ENCODE results near the gene PRKCE. TPM values are rescaled to one million over a fixed set of nuclear protein-coding genes. Genes with fewer than 3 reads are reported as not detected.
"Not testable (repeated sequence)": the region's sequence is repeated elsewhere in the genome, so short reads cannot be mapped to it uniquely, and the experiment has no call there.

The PRKCE gene
- total RNA-seq, 1 donor from 2014 or later: 19.3 TPM

DNA sequence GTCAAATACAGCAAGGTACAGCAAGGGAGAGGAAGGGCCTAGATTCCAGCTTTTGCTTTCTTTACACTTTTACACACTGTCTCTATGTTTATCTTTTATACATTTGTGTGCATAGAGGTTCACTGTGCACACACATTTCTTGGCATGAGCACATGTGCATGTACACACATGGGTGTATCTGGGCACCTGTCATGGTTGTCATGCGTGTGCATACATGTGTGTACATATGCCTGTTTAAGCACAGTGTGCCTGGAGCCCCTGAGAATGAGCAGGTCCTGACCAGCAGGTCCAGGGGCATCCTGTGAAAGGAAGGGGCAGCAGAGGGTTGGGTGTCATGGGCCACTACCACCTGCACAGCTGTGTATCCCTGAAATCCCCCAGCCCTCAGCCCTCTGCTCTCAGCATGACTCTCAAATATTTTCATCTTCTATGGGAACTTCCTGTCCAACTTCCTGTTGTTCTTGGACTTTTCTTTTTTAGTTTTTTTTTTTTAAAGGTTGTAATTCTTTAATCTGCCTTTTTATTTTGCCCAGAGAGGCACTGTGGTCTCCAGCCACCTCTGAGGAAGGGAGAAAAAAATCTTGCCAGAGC, 548.7 kb downstream of the PRKCE start:
- no peak for DNase-seq

DNA sequence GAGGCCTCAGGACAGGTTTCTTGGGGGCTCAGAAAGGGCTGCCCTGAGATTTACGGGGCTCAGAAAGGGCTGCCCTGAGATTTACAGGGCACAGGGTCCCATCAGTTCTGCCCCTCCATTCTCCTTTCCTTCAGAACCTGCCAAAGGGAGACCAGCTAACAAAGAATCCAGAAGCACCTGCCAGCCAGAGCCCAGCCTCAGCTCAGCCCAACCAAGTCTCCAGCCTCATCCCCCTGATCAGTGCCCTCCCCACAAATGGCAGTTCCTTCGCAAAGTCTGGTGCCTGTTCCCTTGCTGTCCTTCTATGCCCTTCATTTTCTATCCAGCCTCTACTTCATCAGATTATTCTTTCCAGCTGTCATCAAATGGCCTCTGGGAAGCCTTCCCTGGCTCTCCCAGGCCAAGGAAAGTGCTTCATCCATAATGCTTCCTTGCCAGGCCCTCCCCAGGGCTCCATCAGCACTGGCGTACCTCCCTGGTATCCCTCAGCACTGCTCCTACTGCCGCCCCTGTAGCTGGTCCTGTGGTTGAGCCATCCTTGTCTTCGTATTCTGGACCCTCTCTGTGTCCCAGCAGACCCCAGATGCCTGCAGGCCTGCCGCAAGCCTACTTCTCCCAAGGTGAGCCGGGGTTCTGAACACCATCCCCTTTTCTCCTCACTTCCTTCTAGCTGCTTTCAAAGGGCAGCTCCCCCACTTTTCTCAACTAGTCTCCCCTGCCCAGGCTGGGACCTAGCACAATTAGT, 549.6 kb downstream of the PRKCE start:
- no peak for DNase-seq

DNA sequence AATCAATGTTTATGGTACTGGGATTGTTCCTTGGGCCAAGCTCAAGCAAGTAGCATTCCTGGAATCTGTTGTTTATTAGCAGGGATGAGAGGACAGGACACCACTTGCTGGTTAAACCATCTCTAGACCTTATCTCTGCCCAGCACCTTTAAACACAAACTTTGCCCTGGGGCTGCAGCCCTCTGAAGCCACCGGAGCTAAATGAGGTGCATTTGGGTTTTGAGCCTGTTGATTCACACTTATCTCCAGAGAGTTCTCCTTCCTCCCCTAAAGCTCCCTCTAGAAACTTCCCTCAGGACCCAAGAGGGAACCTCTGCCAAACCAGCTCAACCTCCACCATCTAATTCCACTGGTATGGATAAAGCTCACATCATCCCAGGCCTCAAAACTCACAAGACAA, 551.0 kb downstream of the PRKCE start:
- DNase-seq: no peak

DNA sequence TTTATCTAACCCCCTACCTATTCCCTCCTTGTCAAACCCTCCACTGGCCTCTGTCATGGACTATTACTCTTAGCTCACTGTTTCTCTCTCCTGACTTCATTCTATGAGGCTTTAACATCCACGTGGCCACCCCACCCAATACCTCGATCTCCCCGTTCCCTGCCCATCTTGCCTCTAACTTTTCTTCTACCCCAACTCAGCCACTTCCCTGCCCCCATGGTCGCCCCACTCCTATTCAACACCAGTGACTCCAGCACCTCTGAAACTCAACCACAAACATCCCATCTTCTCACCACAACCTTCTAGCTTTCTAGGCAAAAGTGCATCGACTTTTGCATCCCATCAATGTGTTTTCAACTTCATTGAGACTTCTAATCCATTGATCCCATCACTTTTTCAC, 551.5 kb downstream of the PRKCE start:
- no peak for DNase-seq

DNA sequence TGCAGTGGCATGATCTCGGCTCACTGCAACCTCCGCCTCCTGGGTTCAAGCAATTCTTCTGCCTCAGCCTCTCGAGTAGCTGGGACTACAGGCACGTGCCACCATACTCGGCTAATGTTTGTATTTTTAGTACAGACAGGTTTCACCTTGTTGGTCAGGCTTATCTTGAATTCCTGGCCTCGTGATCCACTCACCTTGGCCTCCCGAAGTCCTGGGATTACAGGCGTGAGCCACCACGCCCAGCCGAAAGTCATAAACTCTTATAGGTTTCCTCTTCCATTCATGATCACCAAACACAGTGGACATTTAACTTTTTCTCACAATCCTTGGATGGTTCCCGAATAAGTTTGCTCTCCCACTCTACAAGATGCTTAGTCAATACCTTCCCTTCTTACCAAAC, 552.2 kb downstream of the PRKCE start:
- not testable (repeated sequence) for DNase-seq

DNA sequence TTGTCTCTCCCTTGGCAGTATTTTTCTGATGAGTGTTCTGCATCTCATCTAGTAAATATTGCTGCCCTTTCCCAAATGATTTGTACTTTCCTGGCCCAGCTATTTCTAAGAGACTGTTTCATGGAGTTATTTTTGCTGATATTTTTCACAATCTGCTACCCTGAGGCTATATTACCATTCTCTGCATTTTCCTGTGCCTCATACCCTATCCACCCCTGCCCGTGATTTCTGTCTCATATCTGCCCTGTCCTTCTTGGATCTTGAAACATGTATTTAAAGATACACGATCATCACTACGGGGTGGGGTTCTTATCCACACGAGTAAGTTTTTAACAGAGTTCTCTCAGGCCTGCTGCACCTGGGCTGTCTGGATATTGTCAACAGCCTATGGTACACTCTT, 556.1 kb downstream of the PRKCE start:
- DNase-seq: no peak

DNA sequence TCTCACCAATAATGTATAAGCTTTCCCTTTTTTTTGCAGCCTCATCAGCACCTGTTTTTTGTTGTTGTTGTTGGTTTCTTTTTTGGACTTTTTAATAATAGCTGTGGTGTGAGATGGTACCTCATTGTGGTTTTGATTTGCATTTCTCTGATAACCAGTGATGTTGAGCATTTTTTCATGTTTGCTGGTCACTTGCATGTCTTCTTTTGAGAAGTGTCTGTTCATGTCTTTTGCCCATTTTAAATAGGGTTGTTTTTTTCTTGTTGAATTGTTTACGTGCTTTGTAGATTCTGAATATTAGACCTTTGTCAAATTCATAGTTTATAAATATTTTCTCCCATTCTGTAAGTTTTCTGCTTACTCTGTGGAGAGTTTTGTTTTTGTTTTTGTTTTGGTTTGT, 557.3 kb downstream of the PRKCE start:
- no peak for DNase-seq

DNA sequence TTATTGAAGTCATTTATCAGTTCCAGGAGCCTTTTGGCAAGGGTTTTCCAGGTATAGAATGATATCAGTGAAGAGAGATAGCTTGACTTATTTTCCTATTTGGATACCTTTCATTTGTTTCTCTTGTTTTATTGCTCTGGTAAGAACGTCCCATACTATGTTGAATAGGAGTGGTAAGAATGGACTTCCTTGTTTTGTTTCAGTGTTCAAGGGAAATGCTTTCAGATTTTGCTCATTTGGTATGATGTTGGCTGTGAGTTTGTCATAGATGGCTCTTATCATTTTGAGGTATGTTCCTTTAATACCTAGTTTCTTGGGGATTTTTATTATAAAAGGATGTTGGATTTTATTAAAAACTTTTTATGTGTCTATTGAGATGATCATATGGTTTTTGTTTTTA, 558.6 kb downstream of the PRKCE start:
- DNase-seq: no peak

DNA sequence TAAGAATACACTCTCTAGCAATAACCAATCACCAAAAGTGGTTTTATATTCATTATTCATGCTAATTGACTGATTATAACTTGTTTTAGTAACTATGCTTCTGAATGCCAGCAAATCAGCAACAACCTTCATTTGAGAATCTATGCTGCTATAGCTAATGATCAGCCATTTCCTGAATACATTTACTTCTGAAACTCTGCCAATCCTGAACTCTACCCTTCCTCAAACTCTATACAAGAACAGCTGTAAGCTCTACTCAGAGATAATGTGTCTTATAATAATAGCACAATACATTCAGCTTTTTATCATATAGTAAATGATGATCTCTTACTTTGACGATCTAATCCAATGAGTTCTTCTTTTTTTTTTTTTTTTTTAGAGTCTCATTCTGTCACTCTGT, 560.0 kb downstream of the PRKCE start:
- DNase-seq: no peak

DNA sequence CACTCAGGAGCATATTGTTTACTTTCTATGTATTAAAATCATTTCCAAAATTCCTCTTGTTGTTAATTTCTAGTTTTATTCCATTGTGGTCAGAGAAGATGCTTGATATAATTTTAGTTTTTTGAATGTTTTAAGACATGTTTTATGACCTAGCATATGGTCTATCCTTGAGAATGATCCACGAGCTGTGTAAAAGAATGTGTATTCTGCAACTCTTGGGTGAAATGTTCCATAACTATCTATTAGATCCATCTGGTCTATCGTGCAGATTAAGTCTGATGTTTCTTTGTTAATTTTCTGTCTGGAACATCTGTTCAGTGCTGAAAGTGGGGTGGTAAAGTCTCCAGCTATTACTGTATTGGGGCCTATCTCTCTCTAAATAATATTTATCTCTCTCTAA, 562.4 kb downstream of the PRKCE start:
- DNase-seq: peak; percentile 25

DNA sequence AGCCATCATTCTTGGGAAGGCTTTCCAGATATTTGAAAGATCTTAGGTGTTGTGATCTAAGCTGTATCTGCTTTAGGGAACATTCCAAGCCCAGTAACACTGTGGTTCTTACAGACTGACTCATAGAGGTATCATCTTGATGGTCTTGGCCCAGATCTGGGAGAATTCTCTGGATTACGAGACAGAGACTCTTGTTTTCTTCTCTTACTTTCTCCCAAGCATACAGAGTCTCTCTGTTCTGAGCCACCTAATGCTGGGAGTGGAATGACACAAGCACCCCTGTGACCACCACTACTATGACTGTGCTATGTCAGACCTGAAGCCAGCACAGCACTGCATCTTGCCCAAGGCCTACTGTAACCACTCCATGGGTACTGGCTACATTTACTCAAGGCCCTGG, 564.7 kb downstream of the PRKCE start:
- no peak for DNase-seq

DNA sequence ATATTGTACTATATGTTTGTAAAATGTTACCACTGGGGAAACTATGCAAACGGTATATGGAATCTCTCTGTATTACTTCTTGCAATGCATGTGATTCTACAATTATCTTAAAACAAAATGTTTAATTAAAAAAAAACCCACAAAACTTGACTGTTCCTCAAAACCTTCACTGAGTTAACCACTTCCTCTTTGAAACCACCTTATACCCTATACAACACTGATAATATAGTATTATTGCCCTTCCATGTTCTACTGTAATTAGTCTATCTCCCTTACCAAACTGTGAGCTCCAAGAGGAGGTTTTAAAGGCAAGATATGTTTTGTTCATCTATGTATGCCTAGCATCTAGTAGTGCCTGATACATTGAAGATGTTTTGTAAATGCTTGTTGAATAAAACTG, 572.0 kb downstream of the PRKCE start:
- not testable (repeated sequence) for DNase-seq

DNA sequence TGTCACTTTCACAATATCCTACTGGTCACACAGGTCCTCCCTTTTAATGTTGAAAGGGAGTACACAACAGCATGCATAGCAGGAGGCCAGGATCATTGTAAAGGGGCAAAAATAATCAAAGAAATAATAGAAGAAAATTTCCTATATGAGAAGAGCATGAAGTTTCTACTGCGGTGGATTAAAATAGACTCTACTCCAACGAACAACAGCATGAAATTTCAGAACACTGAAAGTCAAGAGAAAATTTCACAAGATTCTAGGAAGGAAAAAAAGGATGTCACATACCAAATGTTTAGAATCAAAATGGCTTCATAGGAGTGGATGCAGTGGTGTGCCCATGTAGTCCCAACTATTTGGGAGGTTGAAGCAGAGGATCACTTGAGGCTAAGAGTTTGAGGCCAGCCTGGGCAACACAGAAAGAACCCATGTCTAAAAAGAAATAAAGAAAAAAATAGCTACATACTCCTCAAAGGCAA, 573.7 kb downstream of the PRKCE start:
- no peak for DNase-seq

DNA sequence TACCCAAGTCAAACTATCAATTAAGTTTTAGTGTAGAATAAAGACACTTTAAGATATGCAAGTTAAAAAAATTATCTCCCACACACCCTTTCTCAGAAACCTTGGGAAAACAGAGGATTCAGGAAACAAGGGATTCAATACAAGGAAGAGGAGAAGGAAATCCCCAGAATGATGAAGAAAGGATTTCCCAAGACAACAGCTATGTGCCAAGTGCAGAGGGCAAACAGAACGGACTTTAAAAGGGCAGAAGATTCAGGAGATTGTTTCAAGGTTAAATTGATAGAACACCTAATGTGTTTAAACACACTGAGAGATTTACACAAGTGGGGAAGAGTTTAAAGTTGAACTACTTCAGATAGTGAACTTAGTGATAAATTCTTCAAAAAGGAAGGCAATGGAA, 574.3 kb downstream of the PRKCE start:
- no peak for DNase-seq

DNA sequence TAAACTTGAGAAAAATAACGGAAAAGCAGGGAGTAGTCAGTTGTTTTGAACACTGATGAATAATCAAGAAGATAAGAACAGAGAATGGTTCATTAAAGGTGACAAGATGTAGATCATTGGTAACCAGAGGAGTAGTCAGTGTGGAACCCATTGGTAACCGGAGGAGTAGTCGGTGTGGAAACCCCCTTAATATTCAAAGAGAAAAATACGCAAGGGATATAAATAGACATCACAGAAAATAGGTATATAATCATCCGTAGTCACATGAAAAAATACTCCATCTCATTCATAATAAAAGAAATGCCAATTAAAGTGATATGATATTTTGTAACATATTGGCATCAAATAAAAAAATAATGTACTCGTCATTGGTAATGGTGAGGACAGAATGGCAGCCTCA, 575.1 kb downstream of the PRKCE start:
- DNase-seq: no peak

DNA sequence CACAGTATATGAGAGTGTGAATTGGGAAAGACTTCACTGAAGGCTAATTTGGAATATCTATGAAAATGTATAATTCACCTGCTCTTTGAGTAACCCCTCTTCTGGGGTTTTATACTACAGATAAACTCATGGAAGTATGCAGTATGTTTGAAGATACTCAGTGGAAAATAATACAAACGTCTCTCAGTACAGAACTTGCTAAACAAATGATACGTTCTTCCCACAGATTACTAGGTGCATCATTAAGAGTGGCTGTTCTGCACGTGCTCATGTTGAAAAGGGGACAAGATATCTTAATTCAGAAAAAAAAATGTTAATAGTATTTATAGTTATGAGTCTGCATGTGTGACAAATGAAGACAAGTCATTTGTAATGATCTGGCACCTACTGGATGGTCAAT, 575.5 kb downstream of the PRKCE start:
- no peak for DNase-seq

DNA sequence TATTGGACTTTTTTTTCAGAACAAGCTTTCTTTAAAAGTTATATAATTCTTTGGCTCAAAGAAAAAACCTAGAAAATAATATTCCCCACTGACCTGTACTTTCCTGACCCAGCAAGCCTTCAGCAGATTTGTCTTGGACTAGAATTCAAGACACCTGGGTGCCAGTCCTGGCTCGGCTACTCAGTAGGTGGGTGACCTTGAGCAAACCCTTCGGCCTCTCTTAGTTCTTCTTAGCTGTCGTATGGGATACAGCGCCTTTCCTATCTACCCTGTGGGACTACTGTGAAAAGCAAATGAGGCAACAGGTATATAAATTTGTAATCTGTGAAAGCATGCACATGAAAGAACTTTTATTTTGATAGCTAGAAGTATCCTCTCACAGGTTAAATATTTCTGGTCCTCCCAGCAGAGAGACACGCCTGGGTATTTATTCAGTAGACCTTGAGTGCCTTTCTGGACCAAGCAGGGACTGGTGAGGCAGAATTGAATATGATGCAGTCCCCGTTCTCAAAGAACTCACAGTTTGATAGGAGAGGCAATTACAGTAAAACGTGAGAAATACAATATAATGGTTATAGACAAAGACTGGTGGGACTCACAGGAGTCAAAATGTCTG, 576.3 kb downstream of the PRKCE start:
- DNase-seq: no peak

DNA sequence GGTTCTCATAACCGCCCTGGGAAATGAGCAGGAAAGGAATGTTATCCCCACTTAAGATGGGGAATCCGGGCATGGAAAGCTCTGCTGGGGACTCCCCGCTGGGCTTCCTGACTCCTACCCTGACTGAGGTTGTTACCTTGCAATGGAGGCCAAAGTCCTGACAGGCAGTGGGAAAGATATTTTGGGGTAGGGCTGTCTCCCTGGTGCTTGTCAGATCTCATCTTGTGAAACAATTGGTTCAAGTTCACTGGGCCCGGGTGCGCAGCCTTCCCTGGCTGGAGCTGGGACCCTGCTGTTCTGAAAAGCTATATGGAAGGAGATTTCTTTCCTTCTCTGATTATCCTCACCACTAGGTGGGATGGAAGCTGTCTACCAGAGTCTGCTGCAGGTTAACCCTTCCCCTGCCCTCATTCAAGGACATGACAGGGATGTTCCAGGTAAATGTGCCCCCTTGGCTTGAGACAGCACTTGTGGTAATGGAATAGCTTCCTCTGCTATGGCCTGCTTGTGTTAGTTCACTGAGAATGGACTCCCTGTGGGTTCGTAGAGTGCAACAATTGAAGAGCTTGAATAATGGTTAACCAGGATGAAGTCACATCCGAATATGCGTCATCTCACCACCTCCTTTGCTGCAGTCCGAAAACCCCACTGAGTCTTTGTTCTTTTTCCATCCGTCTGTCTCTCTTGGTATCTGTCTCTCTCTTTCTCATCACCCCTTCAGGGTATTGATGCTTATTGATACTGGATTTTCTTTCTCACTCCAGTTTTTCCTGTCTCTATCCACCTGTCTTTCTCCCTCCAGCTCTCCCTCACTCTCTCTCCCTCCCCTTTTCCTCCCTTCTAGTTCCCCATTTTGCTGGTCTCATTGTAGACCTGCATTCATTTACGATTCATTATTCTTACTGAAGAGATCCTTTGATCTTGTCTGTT, 577.9 kb downstream of the PRKCE start:
- DNase-seq: no peak

DNA sequence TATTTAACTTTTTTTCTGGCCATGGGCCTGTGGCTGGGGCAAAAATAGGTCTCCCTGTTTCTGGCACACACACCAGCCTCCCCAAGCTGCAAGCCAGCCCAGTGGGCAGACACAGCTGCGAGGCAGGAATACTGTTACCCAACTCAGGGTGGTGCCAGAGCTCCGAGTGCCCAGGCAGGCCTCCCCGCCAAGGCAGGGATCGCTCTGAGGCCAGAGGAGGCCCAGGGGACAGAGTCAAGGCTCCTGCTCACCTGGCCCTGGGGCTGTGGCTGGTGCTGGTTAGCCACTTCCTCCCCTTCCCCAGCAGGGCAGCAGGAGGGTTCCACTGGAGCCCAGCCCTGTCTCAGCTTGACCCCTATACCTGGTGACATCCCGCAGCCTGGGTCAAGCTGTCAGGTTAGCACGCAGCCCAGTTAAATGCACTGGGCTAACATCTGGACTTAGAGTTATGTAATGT, 578.7 kb downstream of the PRKCE start:
- no peak for DNase-seq

DNA sequence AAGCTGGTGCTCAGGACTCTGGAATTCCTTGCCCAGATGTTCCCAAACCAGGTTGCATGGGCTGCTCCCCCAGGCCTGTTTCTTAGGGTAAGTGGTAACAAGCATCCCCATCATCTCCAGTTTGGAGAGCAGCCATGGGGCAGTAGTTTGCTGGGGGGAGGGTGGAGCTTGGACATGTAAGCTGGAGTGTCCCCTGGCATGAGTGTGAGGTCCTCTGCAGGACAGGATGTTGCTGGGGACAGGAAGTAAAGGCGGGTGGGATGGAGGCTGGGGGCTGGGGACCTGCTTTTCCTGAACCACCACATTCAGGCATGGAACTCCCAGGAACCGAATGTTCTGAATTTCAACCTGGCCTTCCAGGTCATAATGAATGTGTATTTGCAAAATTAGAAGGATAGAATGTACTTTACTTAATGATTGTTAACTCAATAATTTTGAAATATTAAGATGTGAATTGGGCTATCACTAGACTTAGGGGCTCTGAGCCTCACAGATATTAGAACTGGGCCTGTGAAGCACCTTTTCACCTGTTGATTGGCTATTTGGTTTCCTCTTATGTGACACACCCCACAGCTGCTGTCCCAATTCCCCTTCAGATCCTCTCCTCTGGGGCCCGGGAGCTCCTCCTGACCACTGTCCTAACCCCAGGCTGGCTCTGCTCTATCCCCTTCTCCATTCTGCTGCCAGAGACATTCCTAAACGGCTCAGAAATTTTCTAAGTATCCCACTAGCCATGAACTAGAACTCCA, 579.4 kb downstream of the PRKCE start:
- no peak for DNase-seq

DNA sequence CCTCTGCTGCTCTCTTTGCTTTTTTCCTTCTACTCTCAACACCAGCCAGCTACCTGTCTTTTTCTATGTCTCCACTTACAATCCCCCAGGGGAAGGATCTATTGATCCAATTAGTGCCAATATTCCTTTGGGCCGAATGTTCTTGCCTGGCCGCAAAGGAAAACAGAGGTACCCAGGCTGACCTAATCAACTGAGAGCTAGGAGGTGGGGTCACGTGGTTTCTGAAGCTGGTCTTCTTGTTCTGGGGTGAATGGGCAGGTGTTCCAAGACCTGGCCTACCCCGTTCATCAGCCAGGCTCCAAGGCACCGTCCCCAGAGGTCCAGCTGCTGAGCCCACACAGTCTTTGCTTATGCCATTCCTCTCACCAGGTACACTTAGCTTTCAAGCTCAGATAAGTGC, 580.2 kb downstream of the PRKCE start:
- no peak for DNase-seq

DNA sequence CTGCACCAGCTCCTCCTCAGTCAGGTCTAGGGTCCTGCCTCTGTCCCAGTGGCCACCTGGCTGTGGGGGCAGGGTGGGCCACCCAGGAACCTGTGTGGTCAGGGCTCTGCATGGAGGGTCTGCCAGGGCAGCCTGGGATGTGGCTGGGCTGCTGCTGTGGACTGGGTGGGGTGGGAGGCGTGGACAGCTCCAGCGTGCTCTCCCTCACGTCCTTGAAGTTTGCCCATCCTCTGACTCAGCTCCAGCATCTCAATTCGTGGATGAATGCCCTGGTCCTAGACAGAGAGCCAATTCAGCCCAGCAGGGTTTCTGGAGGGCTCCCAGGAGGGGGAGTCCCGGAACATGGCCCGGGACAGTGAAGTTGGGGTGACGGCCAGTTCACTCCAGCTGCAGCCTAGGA, 581.4 kb downstream of the PRKCE start:
- DNase-seq: no peak

Measured in skin of body (tissue), 2 donors.